Smooth muscle cell (in vitro differentiated cells): ENCODE measurements around the gene ARL13B. TPM values are rescaled to one million over a fixed set of nuclear protein-coding genes. Genes with fewer than 3 reads are reported as not detected.
"Not testable (repeated sequence)": the region's sequence is repeated elsewhere in the genome, so short reads cannot be mapped to it uniquely, and the experiment has no call there.

Experiments
- DNase-seq: peaks from one replicate; lab custom pipeline; 2025; ENCODE audit not compliant: unreplicated experiment; lab: John Stamatoyannopoulos, UW
- H2AFZ ChIP-seq: fragments of 200-600 bp; sonication (generic); 2 replicates; pipeline ENCODE4 v1.6.0; 2016; ENCODE audit warnings: antibody characterized with exemption, low read depth, mild to moderate bottlenecking
- H3F3A ChIP-seq: fragments of 200-600 bp; sonication (generic); 2 replicates; pipeline ENCODE4 v1.6.0; 2017; ENCODE audit warnings: antibody characterized with exemption, low read depth
- H3K27ac ChIP-seq: fragments of 200-600 bp; sonication (generic); 2 replicates; pipeline ENCODE4 v1.5.1; 2016; ENCODE audit warnings: low read depth, mild to moderate bottlenecking
- H3K27me3 ChIP-seq: fragments of 200-600 bp; sonication (generic); 2 replicates; pipeline ENCODE4 v1.6.1; 2016; ENCODE audit warnings: low read depth, mild to moderate bottlenecking
- H3K36me3 ChIP-seq: fragments of 200-600 bp; sonication (generic); 2 replicates; pipeline ENCODE4 v1.5.1; 2016; ENCODE audit warnings: low read depth
- H3K4me1 ChIP-seq: fragments of 200-600 bp; sonication (generic); 2 replicates; pipeline ENCODE4 v1.5.1; 2016; ENCODE audit warnings: low read depth
- H3K4me2 ChIP-seq: fragments of 200-600 bp; sonication (generic); 2 replicates; pipeline ENCODE4 v1.6.0; 2016; ENCODE audit warnings: mild to moderate bottlenecking
- H3K4me3 ChIP-seq: fragments of 200-600 bp; sonication (generic); 2 replicates; pipeline ENCODE4 v1.5.1; 2016; ENCODE audit warnings: mild to moderate bottlenecking
- H3K79me2 ChIP-seq: fragments of 200-600 bp; sonication (generic); 2 replicates; pipeline ENCODE4 v1.6.0; 2016; ENCODE audit warnings: low read depth, mild to moderate bottlenecking
- H3K9ac ChIP-seq: fragments of 200-600 bp; sonication (generic); 2 replicates; pipeline ENCODE4 v1.6.0; 2016; ENCODE audit warnings: low read depth
- H3K9me3 ChIP-seq: fragments of 200-600 bp; sonication (generic); replicated peaks from 2 replicates; pipeline ENCODE4 v1.5.1; 2016; ENCODE audit warnings: low read depth
- H4K20me1 ChIP-seq: fragments of 200-600 bp; sonication (generic); 2 replicates; pipeline ENCODE4 v1.6.0; 2016; ENCODE audit warnings: low read depth
- WGBS: methylation state at CpG from one replicate; pipeline ENCODE4 v1.1.7; 2016; ENCODE audit warnings: low lambda C conversion rate; 5-methylcytosine and 5-hydroxymethylcytosine counted together
- polyA plus RNA-seq: library from polyadenylated mRNA; unstranded; fragments of >200 nt; fragmentation: Nextera tagmentation; extraction: Ambion mirVana; gene quantifications from 2 replicates; pipeline ENCODE4 v1.2.1, GENCODE V29; 2016
- total RNA-seq: library from RNA; depleted of rRNA; stranded (reverse); fragments of >200 nt; gene quantifications from 2 replicates; pipeline ENCODE4 v1.2.3, GENCODE V29; 2014
- TF ChIP-seq, protein P1 (sequence below): fragments of 200-600 bp; sonication (generic); IDR thresholded peaks from 2 replicates; pipeline ENCODE4 v1.5.1; 2017; ENCODE audit warnings: borderline replicate concordance, mild to moderate bottlenecking, antibody characterized with exemption; ENCODE audit not compliant: insufficient read depth, poor library complexity, severe bottlenecking

The ARL13B gene
- total and polyA plus RNA-seq, 2 experiments from 2014 or later = 8.6 to 14.0 TPM

GRCh38 chr3:94070341-94070911 is 90.5 kb downstream of the ARL13B start:
- Histone ChIP-seq H3F3A (no peaks in the 10 kb centered on the region), H4K20me1 (no peaks in the 10 kb centered on the region), H2AFZ (no peak overlapping the region), H3K9ac (no peak overlapping the region), H3K9me3 (no peaks in the 10 kb centered on the region), H3K4me1 (no peaks in the 10 kb centered on the region), H3K4me3 (no peak overlapping the region), H3K27ac (no peak overlapping the region), H3K79me2 (peaks cover 13% of the 10 kb centered on the region), H3K27me3 (no peaks in the 10 kb centered on the region), H3K4me2 (no peak overlapping the region), H3K36me3 (no peaks in the 10 kb centered on the region)
- TF ChIP-seq, protein P1, sequence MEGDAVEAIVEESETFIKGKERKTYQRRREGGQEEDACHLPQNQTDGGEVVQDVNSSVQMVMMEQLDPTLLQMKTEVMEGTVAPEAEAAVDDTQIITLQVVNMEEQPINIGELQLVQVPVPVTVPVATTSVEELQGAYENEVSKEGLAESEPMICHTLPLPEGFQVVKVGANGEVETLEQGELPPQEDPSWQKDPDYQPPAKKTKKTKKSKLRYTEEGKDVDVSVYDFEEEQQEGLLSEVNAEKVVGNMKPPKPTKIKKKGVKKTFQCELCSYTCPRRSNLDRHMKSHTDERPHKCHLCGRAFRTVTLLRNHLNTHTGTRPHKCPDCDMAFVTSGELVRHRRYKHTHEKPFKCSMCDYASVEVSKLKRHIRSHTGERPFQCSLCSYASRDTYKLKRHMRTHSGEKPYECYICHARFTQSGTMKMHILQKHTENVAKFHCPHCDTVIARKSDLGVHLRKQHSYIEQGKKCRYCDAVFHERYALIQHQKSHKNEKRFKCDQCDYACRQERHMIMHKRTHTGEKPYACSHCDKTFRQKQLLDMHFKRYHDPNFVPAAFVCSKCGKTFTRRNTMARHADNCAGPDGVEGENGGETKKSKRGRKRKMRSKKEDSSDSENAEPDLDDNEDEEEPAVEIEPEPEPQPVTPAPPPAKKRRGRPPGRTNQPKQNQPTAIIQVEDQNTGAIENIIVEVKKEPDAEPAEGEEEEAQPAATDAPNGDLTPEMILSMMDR = no peak
- no peak for DNase-seq
- 100% methylated on average over 6 of the region's 6 CpGs for WGBS

GRCh38 chr3:94071713-94072284 is 91.8 kb downstream of the ARL13B start:
- TF ChIP-seq, protein P1 = no peak
- no peak for DNase-seq
- H3K4me3 ChIP-seq = no peak overlapping the region
- H3K79me2 ChIP-seq = peaks cover 15% of the 10 kb centered on the region
- no peak overlapping the region for H2AFZ ChIP-seq
- H3K36me3 ChIP-seq = no peaks in the 10 kb centered on the region
- no peaks in the 10 kb centered on the region for H3K4me1 ChIP-seq
- no peaks in the 10 kb centered on the region for H3F3A ChIP-seq
- H3K27ac ChIP-seq = no peak overlapping the region
- no peaks in the 10 kb centered on the region for H4K20me1 ChIP-seq
- WGBS = 92% methylated on average over 4 of the region's 4 CpGs
- H3K27me3 ChIP-seq = no peaks in the 10 kb centered on the region
- H3K9ac ChIP-seq = no peak overlapping the region
- no peak overlapping the region for H3K4me2 ChIP-seq
- H3K9me3 ChIP-seq = no peaks in the 10 kb centered on the region

DNA sequence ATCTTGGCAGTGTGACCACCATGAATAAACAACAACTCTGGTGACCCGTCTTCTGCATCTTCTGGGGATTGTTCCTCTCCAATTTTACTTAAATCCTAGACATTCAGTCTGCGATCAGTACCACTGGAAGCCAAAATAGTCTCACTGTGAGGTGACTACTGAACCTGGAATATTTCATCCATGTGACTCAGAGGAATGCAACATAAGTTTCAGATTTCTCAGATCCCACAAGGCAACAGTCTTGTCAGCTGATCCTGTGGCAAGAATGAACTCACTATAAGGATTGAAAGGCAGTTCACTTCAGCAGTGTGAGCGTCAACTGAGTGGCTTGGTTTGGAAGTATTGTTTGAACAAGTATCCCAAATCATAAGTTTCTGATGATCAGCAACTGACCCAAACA is 96.1 kb downstream of the ARL13B start:
- no peak overlapping the region for H3K27ac ChIP-seq
- 94% methylated on average over 3 of the region's 3 CpGs for WGBS
- TF ChIP-seq, protein P1 = no peak
- H3K9ac ChIP-seq = no peak overlapping the region
- H3K4me3 ChIP-seq = no peak overlapping the region
- H4K20me1 ChIP-seq = peaks cover 5% of the 10 kb centered on the region
- no peaks in the 10 kb centered on the region for H3K36me3 ChIP-seq
- H3K79me2 ChIP-seq = peaks cover 8% of the 10 kb centered on the region
- H3K4me2 ChIP-seq = no peak overlapping the region
- H3F3A ChIP-seq = no peaks in the 10 kb centered on the region
- no peaks in the 10 kb centered on the region for H3K9me3 ChIP-seq
- H2AFZ ChIP-seq = no peak overlapping the region
- DNase-seq = no peak
- no peaks in the 10 kb centered on the region for H3K27me3 ChIP-seq
- H3K4me1 ChIP-seq = no peaks in the 10 kb centered on the region

- H3F3A ChIP-seq, H3K36me3 ChIP-seq, H3K4me3 ChIP-seq, H3K9ac ChIP-seq, H3K79me2 ChIP-seq, H3K4me1 ChIP-seq, DNase-seq, H2AFZ ChIP-seq, H3K27me3 ChIP-seq, H3K9me3 ChIP-seq, H4K20me1 ChIP-seq, H3K4me2 ChIP-seq, H3K27ac ChIP-seq: not testable (repeated sequence)
- 91% methylated on average over 5 of the region's 5 CpGs for WGBS
Measured at GRCh38 chr3:94080552-94080951, 100.6 kb downstream of the ARL13B start.
